H1 (cell line): ENCODE data around the gene DIAPH2. TPM values are rescaled to one million over a fixed set of nuclear protein-coding genes. Genes with fewer than 3 reads are reported as not detected.

ENCODE experiments used
- CTCF ChIA-PET: fragments of 300-600 bp; sonication (Branson Sonifier 250); formaldehyde crosslinking; loops from one replicate; lab custom pipeline; 2021; ENCODE audit not compliant: partially characterized antibody; lab: Charles Lee
- POLR2A ChIA-PET: fragments of 300-600 bp; sonication (Branson Sonifier 250); formaldehyde crosslinking; loops from one replicate; lab custom pipeline; 2021; ENCODE audit warnings: inconsistent platforms; ENCODE audit not compliant: partially characterized antibody; lab: Charles Lee
- DNase-seq, 2 experiments: peaks; one replicate each; pipeline versions ENCODE4 v3.0.0 to v3.0.0-alpha.2; 2010 to 2022; ENCODE audit warnings: low spot score in 2 of 2, low read depth in 1 of 2, mixed read lengths in 1 of 2
- FAIRE-seq: peaks from 2 replicates; lab custom pipeline; 2011; peaks lifted over from hg19 to GRCh38; lab: Jason Lieb, UNC
- H2AFZ ChIP-seq: 2 replicates; pipeline ENCODE4 v1.8.1; 2012; ENCODE audit warnings: low read length, inconsistent platforms
- H2AK5ac ChIP-seq: 2 replicates; pipeline ENCODE4 v1.6.1; 2013; ENCODE audit warnings: low read depth, low read length
- H2BK120ac ChIP-seq: replicated peaks from 2 replicates; pipeline ENCODE3; 2013; ENCODE audit warnings: low read depth, low read length, inconsistent platforms
- H2BK12ac ChIP-seq: 2 replicates; pipeline ENCODE4 v1.6.1; 2013; ENCODE audit warnings: low read depth, low read length
- H2BK15ac ChIP-seq: 2 replicates; pipeline ENCODE4 v1.6.1; 2013; ENCODE audit warnings: low read length
- H2BK20ac ChIP-seq: 2 replicates; pipeline ENCODE4 v1.6.1; 2013; ENCODE audit warnings: low read length
- H2BK5ac ChIP-seq: 2 replicates; pipeline ENCODE4 v1.6.1; 2013; ENCODE audit warnings: low read depth, low read length
- H3K14ac ChIP-seq: 2 replicates; pipeline ENCODE4 v1.6.1; 2013; ENCODE audit warnings: inconsistent platforms; ENCODE audit not compliant: insufficient read length
- H3K18ac ChIP-seq: 2 replicates; pipeline ENCODE4 v1.6.1; 2013; ENCODE audit warnings: low read length; ENCODE audit errors: extremely low read depth
- H3K23ac ChIP-seq: 2 replicates; pipeline ENCODE4 v1.6.1; 2013; ENCODE audit warnings: inconsistent platforms; ENCODE audit not compliant: insufficient read length
- H3K23me2 ChIP-seq: 2 replicates; pipeline ENCODE4 v1.6.1; 2013; ENCODE audit warnings: low read depth, low read length
- H3K27ac ChIP-seq: 2 replicates; pipeline ENCODE4 v1.6.1; 2011; ENCODE audit warnings: low read depth, low read length, inconsistent platforms
- H3K27me3 ChIP-seq, 4 experiments: replicated peaks in 1 of 4; 1 replicate in 1 of 4; 2 replicates in 3 of 4; pipeline versions ENCODE4 v1.6.1 to v1.8.1; 2011 to 2013; ENCODE audit warnings: low read length in 3 of 4, mild to moderate bottlenecking in 3 of 4, inconsistent platforms in 2 of 4, mixed read lengths in 2 of 4, moderate library complexity in 1 of 4; ENCODE audit not compliant: control insufficient read depth in 3 of 4, insufficient read depth in 3 of 4; ENCODE audit errors: extremely low read depth in 1 of 4
- H3K36me3 ChIP-seq, 4 experiments: 2 replicates each; pipeline versions ENCODE4 v1.6.1 to v1.8.1; 2011 to 2013; ENCODE audit warnings: mild to moderate bottlenecking in 4 of 4, low read length in 3 of 4, moderate library complexity in 2 of 4, control low read depth in 1 of 4, inconsistent platforms in 1 of 4; ENCODE audit not compliant: insufficient read depth in 4 of 4, control insufficient read depth in 2 of 4
- H3K4ac ChIP-seq: replicated peaks from 2 replicates; pipeline ENCODE3; 2013; ENCODE audit warnings: low read length, low read depth, mixed read lengths, inconsistent platforms; ENCODE audit not compliant: insufficient read length
- H3K4me1 ChIP-seq, 4 experiments: replicated peaks in 1 of 4; 1 replicate in 1 of 4; 2 replicates in 3 of 4; pipeline versions ENCODE4 v1.6.1 to v1.8.1; 2011 to 2013; ENCODE audit warnings: low read length in 3 of 4, inconsistent platforms in 2 of 4, mixed read lengths in 1 of 4; ENCODE audit not compliant: insufficient read depth in 4 of 4, control insufficient read depth in 3 of 4
- H3K4me2 ChIP-seq, 2 experiments: 2 replicates each; pipeline versions ENCODE4 v1.6.1 to v1.8.1; 2011 to 2013; ENCODE audit warnings: low read depth in 2 of 2, low read length in 2 of 2, control low read depth in 1 of 2, inconsistent platforms in 1 of 2, mild to moderate bottlenecking in 1 of 2; ENCODE audit not compliant: insufficient read depth in 1 of 2
- H3K4me3 ChIP-seq, 4 experiments: fragments of 200-600, 300-600 bp in 1 of 4; sonication (generic), shearing (Covaris generic), sonication (Bioruptor Twin) in 1 of 4; 2 replicates each; pipeline versions ENCODE4 v1.5.1 to v1.8.1; 2011 to 2016; ENCODE audit warnings: low read length in 4 of 4, low read depth in 3 of 4, control low read depth in 2 of 4, inconsistent platforms in 2 of 4, mild to moderate bottlenecking in 2 of 4, mixed read lengths in 1 of 4, moderate library complexity in 1 of 4; ENCODE audit not compliant: insufficient read depth in 2 of 4; ENCODE audit errors: extremely low read depth in 1 of 4
- H3K56ac ChIP-seq: replicated peaks from 2 replicates; pipeline ENCODE3; 2013; ENCODE audit warnings: low read depth, mild to moderate bottlenecking, mixed read lengths, low read length, inconsistent platforms; ENCODE audit not compliant: insufficient read length
- H3K79me1 ChIP-seq: 2 replicates; pipeline ENCODE4 v1.6.1; 2013; ENCODE audit warnings: low read depth, low read length, control low read depth
- H3K79me2 ChIP-seq, 2 experiments: 2 replicates each; pipeline versions ENCODE4 v1.6.1 to v1.8.1; 2012 to 2013; ENCODE audit warnings: low read length in 2 of 2, mild to moderate bottlenecking in 2 of 2, inconsistent platforms in 1 of 2; ENCODE audit not compliant: insufficient read depth in 2 of 2, control insufficient read depth in 1 of 2
- H3K9ac ChIP-seq, 4 experiments: replicated peaks in 1 of 4; 1 replicate in 1 of 4; 2 replicates in 3 of 4; pipeline versions ENCODE4 v1.6.1 to v1.8.1; 2011 to 2013; ENCODE audit warnings: low read depth in 3 of 4, low read length in 3 of 4, control low read depth in 2 of 4, mild to moderate bottlenecking in 2 of 4, moderate library complexity in 2 of 4, inconsistent platforms in 1 of 4; ENCODE audit errors: extremely low read depth in 1 of 4
- H3K9me3 ChIP-seq, 2 experiments: 2 replicates each; pipeline versions ENCODE4 v1.6.1 to v1.8.1; 2012 to 2013; ENCODE audit warnings: mild to moderate bottlenecking in 2 of 2, moderate library complexity in 2 of 2, control low read depth in 1 of 2, inconsistent platforms in 1 of 2, low read depth in 1 of 2, low read length in 1 of 2, mixed read lengths in 1 of 2; ENCODE audit not compliant: insufficient read depth in 2 of 2
- H4K20me1 ChIP-seq, 2 experiments: replicated peaks in 1 of 2; 2 replicates each; pipeline versions ENCODE3 to v1.8.1; 2011 to 2013; ENCODE audit warnings: inconsistent platforms in 2 of 2, low read length in 2 of 2, mild to moderate bottlenecking in 1 of 2; ENCODE audit not compliant: insufficient read depth in 2 of 2, control insufficient read depth in 1 of 2
- H4K5ac ChIP-seq: 2 replicates; pipeline ENCODE4 v1.6.1; 2013; ENCODE audit warnings: low read length, low read depth, mixed read lengths, inconsistent platforms; ENCODE audit not compliant: insufficient read length
- H4K8ac ChIP-seq: 2 replicates; pipeline ENCODE4 v1.8.0; 2013; ENCODE audit warnings: mild to moderate bottlenecking, moderate library complexity, low read length, inconsistent platforms; ENCODE audit not compliant: insufficient read depth; ENCODE audit errors: extremely low read depth
- H4K91ac ChIP-seq: replicated peaks from 2 replicates; pipeline ENCODE3; 2013; ENCODE audit warnings: low read length, mixed read lengths, inconsistent platforms; ENCODE audit not compliant: insufficient read length
- GABPA ChIP-seq: IDR thresholded peaks from 2 replicates; pipeline ENCODE4 v1.6.1; 2011; ENCODE audit warnings: mild to moderate bottlenecking, low read length, moderate library complexity, borderline replicate concordance; ENCODE audit not compliant: insufficient read depth
- JUN ChIP-seq: IDR thresholded peaks from 2 replicates; pipeline ENCODE4 v1.6.1; 2011; ENCODE audit warnings: low read depth, mild to moderate bottlenecking, improper control_type of control experiment, low read length
- MAFK ChIP-seq: IDR thresholded peaks from 2 replicates; pipeline ENCODE4 v1.6.1; 2012; ENCODE audit warnings: low read depth, mild to moderate bottlenecking, improper control_type of control experiment, low read length
- WGBS, 2 experiments: shearing (Covaris generic) in 1 of 2; methylation state at CpG; one replicate each; pipeline versions ENCODE4 v1.1.6 to v1.1.7; 2013 to 2015; ENCODE audit warnings: low lambda C conversion rate in 2 of 2, mixed read lengths in 2 of 2, inconsistent platforms in 1 of 2, low coverage in 1 of 2, missing lambda C conversion rate in 1 of 2; ENCODE audit not compliant: insufficient replicate concordance in 2 of 2, insufficient coverage in 1 of 2, insufficient read length in 1 of 2; ENCODE audit errors: extremely low coverage in 1 of 2, missing lambda C conversion rate in 1 of 2; 5-methylcytosine and 5-hydroxymethylcytosine counted together
- polyA plus RNA-seq, 7 experiments: library from polyadenylated mRNA; depleted of rRNA in 3 of 7; stranded (reverse) in 5 of 7; unstranded in 2 of 7; fragments of >200 nt in 5 of 7; fragments of 200-250 nt in 2 of 7; gene quantifications; 1 replicate in 5 of 7; 2 replicates in 1 of 7; 4 replicates in 1 of 7; pipeline versions ENCODE4 v1.2.1 to v1.2.3, GENCODE V29; 2011 to 2013; ENCODE audit warnings: missing spikeins in 2 of 7, mixed read lengths in 2 of 7
- total RNA-seq: library from RNA; stranded (reverse); fragmentation: NEBNext Ultra II Directional; extraction: Animal tissue kit (Norgen Biotek cat#: 25700); gene quantifications from 2 replicates; pipeline ENCODE4 v1.2.1, GENCODE V29; 2021

Gene DIAPH2
- total and polyA plus RNA-seq, 2 of the 8 experiments (the other 6 are each of a cell fraction or from before 2014, with no cell fraction given): 4.4 to 24.3 TPM

- H3K4me1 ChIP-seq: no peaks in the 10 kb centered on the region; a peak in 2 of 7 replicates
- H3K79me2 ChIP-seq: peaks cover 0 to 6% of the 10 kb centered on the region in 2 experiments; a peak in 2 of 4 replicates
- no peaks in the 10 kb centered on the region for H3K36me3 ChIP-seq
- H4K8ac ChIP-seq: no peak overlapping the region
- H2AFZ ChIP-seq: no peak overlapping the region
- no peak overlapping the region for H3K14ac ChIP-seq
- H3K23ac ChIP-seq: no peak overlapping the region
- no peaks in the 10 kb centered on the region for H3K27me3 ChIP-seq
- no peak overlapping the region for H3K56ac ChIP-seq
- no peaks in the 10 kb centered on the region for H4K20me1 ChIP-seq
- H3K4ac ChIP-seq: no peak overlapping the region
- H2AK5ac ChIP-seq: no peak overlapping the region
- no peak overlapping the region for H3K4me3 ChIP-seq
- no peaks in the 10 kb centered on the region for H3K79me1 ChIP-seq
- no peak for TF ChIP-seq MAFK
- TF ChIP-seq GABPA: no peak
- no peak for TF ChIP-seq JUN
- no peak overlapping the region for H4K5ac ChIP-seq
- H3K27ac ChIP-seq: no peak overlapping the region
- no peak overlapping the region for H2BK12ac ChIP-seq
- H3K23me2 ChIP-seq: no peaks in the 10 kb centered on the region
- H4K91ac ChIP-seq: no peak overlapping the region
- no peaks in the 10 kb centered on the region for H3K9me3 ChIP-seq
- WGBS, 2 experiments: 64% methylated on average over 1 of the region's 1 CpG; no CpG with 5 or more reads in 1 of the 2 experiments
- H3K18ac ChIP-seq: no peak overlapping the region
- CTCF ChIA-PET: no interaction called here
- H2BK120ac ChIP-seq: no peak overlapping the region
- H3K4me2 ChIP-seq: no peak overlapping the region
- POLR2A ChIA-PET: no interaction called here
- FAIRE-seq (no peak), DNase-seq (no peak)
- H3K9ac ChIP-seq: no peak overlapping the region
- no peak overlapping the region for H2BK15ac ChIP-seq
- no peak overlapping the region for H2BK20ac ChIP-seq
- no peak overlapping the region for H2BK5ac ChIP-seq
Observed at GRCh38 chrX:96707804-96708203, 23.2 kb downstream of the DIAPH2 start.
